ENCODE data around the gene IRAK4. TPM values are rescaled to one million over a fixed set of nuclear protein-coding genes. Genes with fewer than 3 reads are reported as not detected.

Gene IRAK4
- total RNA-seq, 2 experiments from 2014 or later = 17.3 to 28.9 TPM

DNA sequence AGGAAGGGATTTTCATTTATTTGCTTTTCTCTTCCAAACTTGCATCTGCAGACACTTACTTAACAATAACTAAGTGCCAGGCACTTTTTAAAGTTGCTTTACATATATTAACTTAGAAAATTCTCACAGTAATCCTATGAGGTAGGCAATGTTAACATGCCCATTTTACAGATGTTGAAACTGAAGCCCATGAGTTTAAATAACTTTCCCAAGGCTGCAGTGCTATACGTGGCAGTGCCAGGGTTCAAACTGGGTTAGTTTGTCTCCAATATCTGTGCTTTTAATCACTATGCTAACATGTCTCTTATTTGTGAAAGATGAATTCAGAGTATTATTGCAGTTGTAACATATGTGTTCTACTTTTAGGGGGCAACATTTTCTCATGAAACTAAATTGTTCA is 30.1 kb upstream of the IRAK4 start:
- ChIA-PET CTCF (ENCODE audit: unreplicated experiment) (no interaction called here), POLR2A (no interaction called here)
- Histone ChIP-seq H3K27ac (ENCODE audit: low read depth, low read length, poor library complexity, severe bottlenecking) (no peak overlapping the region), H3K4me1 (ENCODE audit: insufficient read depth, low read length, poor library complexity, severe bottlenecking) (no peaks in the 10 kb centered on the region), H3K79me2 (ENCODE audit: insufficient read depth, low read depth, low read length) (no peaks in the 10 kb centered on the region), H3K9me2 (ENCODE audit: insufficient read depth, low read length) (no peaks in the 10 kb centered on the region), H3K36me3 (ENCODE audit: insufficient read depth, low read length) (peaks cover 63% of the 10 kb centered on the region), H3K9me3 (ENCODE audit: low read length) (no peaks in the 10 kb centered on the region), H3K4me2 (ENCODE audit: low read length) (no peak overlapping the region), H4K20me1 (ENCODE audit: insufficient read depth, low read length) (no peaks in the 10 kb centered on the region), H2AFZ (ENCODE audit: low read length) (no peak overlapping the region), H3K4me3 (ENCODE audit: low read depth, low read length, poor library complexity, severe bottlenecking) (no peak overlapping the region)
- no TSS peak for BruUV-seq (replicated peaks)
- DNase-seq (ENCODE audit: low spot score) = no peak
- TF ChIP-seq EZH2phosphoT487 (IDR thresholded peaks at IDR 0.05; ENCODE audit: borderline replicate concordance, low read depth, low read length) = no peak
- TF ChIP-seq, protein P1, sequence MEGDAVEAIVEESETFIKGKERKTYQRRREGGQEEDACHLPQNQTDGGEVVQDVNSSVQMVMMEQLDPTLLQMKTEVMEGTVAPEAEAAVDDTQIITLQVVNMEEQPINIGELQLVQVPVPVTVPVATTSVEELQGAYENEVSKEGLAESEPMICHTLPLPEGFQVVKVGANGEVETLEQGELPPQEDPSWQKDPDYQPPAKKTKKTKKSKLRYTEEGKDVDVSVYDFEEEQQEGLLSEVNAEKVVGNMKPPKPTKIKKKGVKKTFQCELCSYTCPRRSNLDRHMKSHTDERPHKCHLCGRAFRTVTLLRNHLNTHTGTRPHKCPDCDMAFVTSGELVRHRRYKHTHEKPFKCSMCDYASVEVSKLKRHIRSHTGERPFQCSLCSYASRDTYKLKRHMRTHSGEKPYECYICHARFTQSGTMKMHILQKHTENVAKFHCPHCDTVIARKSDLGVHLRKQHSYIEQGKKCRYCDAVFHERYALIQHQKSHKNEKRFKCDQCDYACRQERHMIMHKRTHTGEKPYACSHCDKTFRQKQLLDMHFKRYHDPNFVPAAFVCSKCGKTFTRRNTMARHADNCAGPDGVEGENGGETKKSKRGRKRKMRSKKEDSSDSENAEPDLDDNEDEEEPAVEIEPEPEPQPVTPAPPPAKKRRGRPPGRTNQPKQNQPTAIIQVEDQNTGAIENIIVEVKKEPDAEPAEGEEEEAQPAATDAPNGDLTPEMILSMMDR (conservative IDR thresholded peaks at IDR 0.05; ENCODE audit: low read length) = no peak
- intact Hi-C loops (cut with micrococcal nuclease; ENCODE audit: unreplicated experiment) = no loop called here

DNA sequence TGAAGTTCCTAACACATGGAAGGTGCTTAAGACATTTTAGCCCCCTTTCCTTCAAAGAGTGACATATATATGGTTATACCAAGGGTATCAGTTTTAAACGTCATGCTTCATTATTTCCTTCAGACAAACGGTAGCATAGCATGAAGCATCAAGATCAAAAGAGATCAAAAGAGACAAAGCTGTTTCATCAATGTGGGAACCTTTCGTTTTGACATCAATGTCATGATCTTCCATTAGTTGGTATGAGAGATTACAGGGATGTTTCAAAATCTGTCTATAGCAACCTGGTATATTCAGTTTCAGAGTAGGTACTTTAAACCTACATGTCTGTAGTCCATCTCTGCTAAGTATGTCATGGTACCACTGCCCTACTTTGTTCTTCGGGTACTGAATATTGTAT is 28.5 kb upstream of the IRAK4 start:
- H3K4me2 ChIP-seq (ENCODE audit: low read length) = no peak overlapping the region

DNA sequence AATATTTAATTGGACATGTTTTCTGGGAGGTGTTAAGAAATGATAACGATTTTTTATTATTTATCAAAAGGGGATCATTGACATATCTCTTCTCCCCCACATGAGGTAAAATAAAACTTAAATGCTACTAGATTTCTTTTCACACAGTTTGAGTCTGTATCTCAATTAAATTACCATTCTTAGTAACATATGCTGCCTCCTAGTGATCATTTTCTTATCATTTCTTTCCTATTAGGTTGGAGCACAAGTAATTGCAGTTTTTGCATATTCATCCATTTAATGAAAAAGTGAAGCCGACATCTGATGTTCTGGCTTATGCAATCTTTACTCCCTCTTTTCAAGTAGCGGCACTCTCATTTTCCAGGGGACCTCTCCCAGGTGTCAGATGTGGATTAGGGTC is 25.1 kb upstream of the IRAK4 start:
- TF ChIP-seq, protein P1 (conservative IDR thresholded peaks at IDR 0.05; ENCODE audit: low read length) = peak; percentile 38; the same call in 1 of the 2 replicates
- TF ChIP-seq EZH2phosphoT487 (IDR thresholded peaks at IDR 0.05; ENCODE audit: borderline replicate concordance, low read depth, low read length) = no peak
- CTCF ChIA-PET (ENCODE audit: unreplicated experiment) = no interaction called here
- H3K27ac ChIP-seq (ENCODE audit: low read depth, low read length, poor library complexity, severe bottlenecking) = no peak overlapping the region
- DNase-seq (ENCODE audit: low spot score) = no peak
- no peak overlapping the region for H2AFZ ChIP-seq (ENCODE audit: low read length)
- no peaks in the 10 kb centered on the region for H3K9me2 ChIP-seq (ENCODE audit: insufficient read depth, low read length)
- peaks cover 84% of the 10 kb centered on the region for H3K36me3 ChIP-seq (ENCODE audit: insufficient read depth, low read length)
- H4K20me1 ChIP-seq (ENCODE audit: insufficient read depth, low read length) = no peaks in the 10 kb centered on the region
- no peak overlapping the region for H3K4me3 ChIP-seq (ENCODE audit: low read depth, low read length, poor library complexity, severe bottlenecking)
- H3K9me3 ChIP-seq (ENCODE audit: low read length) = no peaks in the 10 kb centered on the region
- intact Hi-C loops (cut with micrococcal nuclease; ENCODE audit: unreplicated experiment) = no loop called here
- no TSS peak for BruUV-seq (replicated peaks)
- no peaks in the 10 kb centered on the region for H3K4me1 ChIP-seq (ENCODE audit: insufficient read depth, low read length, poor library complexity, severe bottlenecking)
- no peaks in the 10 kb centered on the region for H3K79me2 ChIP-seq (ENCODE audit: insufficient read depth, low read depth, low read length)
- POLR2A ChIA-PET = no interaction called here
- no peak overlapping the region for H3K4me2 ChIP-seq (ENCODE audit: low read length)

More for the DNA sequence above, 28.5 kb upstream of the IRAK4 start:
- H3K27ac ChIP-seq (ENCODE audit: low read depth, low read length, poor library complexity, severe bottlenecking) = no peak overlapping the region
- H3K9me3 ChIP-seq (ENCODE audit: low read length) = no peaks in the 10 kb centered on the region
- no peak for DNase-seq (ENCODE audit: low spot score)
- H3K4me3 ChIP-seq (ENCODE audit: low read depth, low read length, poor library complexity, severe bottlenecking) = no peak overlapping the region
- no peaks in the 10 kb centered on the region for H3K4me1 ChIP-seq (ENCODE audit: insufficient read depth, low read length, poor library complexity, severe bottlenecking)
- no peaks in the 10 kb centered on the region for H3K79me2 ChIP-seq (ENCODE audit: insufficient read depth, low read depth, low read length)
- no peaks in the 10 kb centered on the region for H3K9me2 ChIP-seq (ENCODE audit: insufficient read depth, low read length)
- no TSS peak for BruUV-seq (replicated peaks)
- ChIA-PET CTCF (ENCODE audit: unreplicated experiment) (no interaction called here), POLR2A (no interaction called here)
- intact Hi-C loops (cut with micrococcal nuclease; ENCODE audit: unreplicated experiment) = no loop called here
- TF ChIP-seq, protein P1 (conservative IDR thresholded peaks at IDR 0.05; ENCODE audit: low read length) = no peak
- TF ChIP-seq EZH2phosphoT487 (IDR thresholded peaks at IDR 0.05; ENCODE audit: borderline replicate concordance, low read depth, low read length) = no peak
- no peaks in the 10 kb centered on the region for H4K20me1 ChIP-seq (ENCODE audit: insufficient read depth, low read length)
- peaks cover 75% of the 10 kb centered on the region for H3K36me3 ChIP-seq (ENCODE audit: insufficient read depth, low read length)
- no peak overlapping the region for H2AFZ ChIP-seq (ENCODE audit: low read length)

All from OCI-LY7 (cell line).